ENCODE data around the gene PPP1CC. TPM values are rescaled to one million over a fixed set of nuclear protein-coding genes. Genes with fewer than 3 reads are reported as not detected.

Gene PPP1CC
- total RNA-seq (2022) (199 and 213 TPM in 2 replicates), Bru-seq, nascent RNA (percentile 97 among the genes with signal in this experiment), BruChase-seq, experiment 1, labeled RNA remaining after a 6-hour chase (percentile 99 among the genes with signal in this experiment), BruChase-seq, experiment 2, labeled RNA remaining after a 2-hour chase (percentile 97 among the genes with signal in this experiment)
- long read RNA-seq, transcript PPP1CC-201 (7 exons, 2,559 nt): major isoform, 64 of 86 reads
- long read RNA-seq, partial matches to known transcripts: 1 of 86 reads
- long read RNA-seq, other reads (novel, unspliced or antisense): 12 of 86 reads

- peak within 1 kb of the TSS; percentile 96 for H3K4me3 Mint-ChIP-seq (ENCODE audit: low read depth, unreplicated experiment)
- H3K9me3 Mint-ChIP-seq (ENCODE audit: low read depth, unreplicated experiment): no peaks in the 10 kb centered on the region
- peak; percentile 96 for DNase-seq
- intact Hi-C loops (cut with micrococcal nuclease; ENCODE audit: unreplicated experiment): no loop called here
- BruUV-seq (replicated peaks): TSS peak; percentile 85
- TF ChIP-seq, protein P1, sequence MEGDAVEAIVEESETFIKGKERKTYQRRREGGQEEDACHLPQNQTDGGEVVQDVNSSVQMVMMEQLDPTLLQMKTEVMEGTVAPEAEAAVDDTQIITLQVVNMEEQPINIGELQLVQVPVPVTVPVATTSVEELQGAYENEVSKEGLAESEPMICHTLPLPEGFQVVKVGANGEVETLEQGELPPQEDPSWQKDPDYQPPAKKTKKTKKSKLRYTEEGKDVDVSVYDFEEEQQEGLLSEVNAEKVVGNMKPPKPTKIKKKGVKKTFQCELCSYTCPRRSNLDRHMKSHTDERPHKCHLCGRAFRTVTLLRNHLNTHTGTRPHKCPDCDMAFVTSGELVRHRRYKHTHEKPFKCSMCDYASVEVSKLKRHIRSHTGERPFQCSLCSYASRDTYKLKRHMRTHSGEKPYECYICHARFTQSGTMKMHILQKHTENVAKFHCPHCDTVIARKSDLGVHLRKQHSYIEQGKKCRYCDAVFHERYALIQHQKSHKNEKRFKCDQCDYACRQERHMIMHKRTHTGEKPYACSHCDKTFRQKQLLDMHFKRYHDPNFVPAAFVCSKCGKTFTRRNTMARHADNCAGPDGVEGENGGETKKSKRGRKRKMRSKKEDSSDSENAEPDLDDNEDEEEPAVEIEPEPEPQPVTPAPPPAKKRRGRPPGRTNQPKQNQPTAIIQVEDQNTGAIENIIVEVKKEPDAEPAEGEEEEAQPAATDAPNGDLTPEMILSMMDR (IDR thresholded peaks at IDR 0.05; ENCODE audit: unreplicated experiment): no peak
- peaks cover 51% of the 10 kb centered on the region for H3K36me3 Mint-ChIP-seq (ENCODE audit: insufficient read depth, unreplicated experiment)
- peak within 1 kb of the TSS; percentile 89 for H3K27ac Mint-ChIP-seq (ENCODE audit: unreplicated experiment)
- CTCF ChIA-PET: interaction anchor here (1.0 to 1.4 kb wide), 2 partner anchors 83 to 84 kb away, joined by 3 to 4 read pairs; no protein-coding TSS in a partner anchor
- H3K27me3 Mint-ChIP-seq (ENCODE audit: unreplicated experiment): no peaks in the 10 kb centered on the region
- H3K4me1 Mint-ChIP-seq (ENCODE audit: low read depth, unreplicated experiment): peaks cover 50% of the 10 kb centered on the region
Observed at GRCh38 chr12:110742718-110743570, at the start of gene PPP1CC. Gene PPP1CC (minus strand): TSS chr12:110742891. CDS start chr12:110742707, 184 bp downstream.

DNA sequence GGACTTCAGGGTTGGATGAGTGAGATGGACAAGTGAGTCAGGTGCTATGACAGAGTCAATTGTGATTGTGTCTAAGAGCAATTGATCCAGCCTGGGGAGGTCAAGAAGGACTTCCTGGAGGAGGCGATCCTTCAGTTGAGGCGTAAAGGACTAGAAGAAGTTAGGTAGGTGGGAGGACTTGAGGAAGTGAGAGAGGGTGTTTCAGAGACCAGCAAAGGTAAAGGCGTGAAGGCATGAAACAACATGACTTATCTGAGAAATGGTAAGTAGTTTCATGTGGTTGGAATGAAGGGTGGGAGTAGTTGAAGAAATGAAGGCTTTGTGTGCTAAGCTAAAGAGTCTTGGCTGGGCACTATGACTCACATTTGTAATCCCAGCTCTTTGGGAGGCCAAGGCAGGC is 48.9 kb upstream of the PPP1CC start:
- no peaks in the 10 kb centered on the region for H3K9me3 Mint-ChIP-seq (ENCODE audit: low read depth, unreplicated experiment)
- DNase-seq: peak; percentile 48
- TF ChIP-seq, protein P1 (IDR thresholded peaks at IDR 0.05; ENCODE audit: unreplicated experiment): no peak
- intact Hi-C loops (cut with micrococcal nuclease; ENCODE audit: unreplicated experiment): no loop called here
- CTCF ChIA-PET: interaction anchor here (0.8 to 1.1 kb wide), 4 partner anchors 11 to 47 kb away, joined by 3 to 11 read pairs (median 4); no protein-coding TSS in a partner anchor
- H3K36me3 Mint-ChIP-seq (ENCODE audit: insufficient read depth, unreplicated experiment): no peaks in the 10 kb centered on the region
- no TSS peak for BruUV-seq (replicated peaks)
- H3K27me3 Mint-ChIP-seq (ENCODE audit: unreplicated experiment): no peaks in the 10 kb centered on the region
- no peak overlapping the region for H3K4me3 Mint-ChIP-seq (ENCODE audit: low read depth, unreplicated experiment)
- H3K27ac Mint-ChIP-seq (ENCODE audit: unreplicated experiment): peak overlapping the region; percentile 9
- H3K4me1 Mint-ChIP-seq (ENCODE audit: low read depth, unreplicated experiment): peaks cover 13% of the 10 kb centered on the region

DNA sequence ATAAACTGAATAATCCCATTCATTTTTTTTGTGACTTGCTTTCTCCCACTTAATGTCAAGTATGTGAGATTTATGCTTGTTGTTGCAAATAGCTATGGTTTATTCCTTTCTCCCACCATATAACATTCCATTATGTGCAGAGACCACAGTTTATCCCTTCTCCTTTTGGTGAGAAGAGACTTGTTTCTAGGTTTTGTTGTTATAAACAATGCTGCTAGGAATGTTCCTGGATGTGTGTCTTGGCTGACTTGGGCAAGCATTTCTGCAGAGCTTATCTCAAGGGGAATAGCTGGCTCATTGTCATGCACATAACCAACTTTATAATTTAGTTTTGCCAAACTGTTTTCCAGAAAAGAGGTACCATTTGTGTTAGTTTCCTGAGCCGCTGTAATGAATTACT is 47.6 kb upstream of the PPP1CC start:
- Mint-ChIP-seq H3K4me1 (ENCODE audit: low read depth, unreplicated experiment) (peaks cover 11% of the 10 kb centered on the region), H3K36me3 (ENCODE audit: insufficient read depth, unreplicated experiment) (no peaks in the 10 kb centered on the region), H3K9me3 (ENCODE audit: low read depth, unreplicated experiment) (no peaks in the 10 kb centered on the region), H3K27me3 (ENCODE audit: unreplicated experiment) (no peaks in the 10 kb centered on the region), H3K27ac (ENCODE audit: unreplicated experiment) (no peak overlapping the region), H3K4me3 (ENCODE audit: low read depth, unreplicated experiment) (no peak overlapping the region)
- TF ChIP-seq, protein P1 (IDR thresholded peaks at IDR 0.05; ENCODE audit: unreplicated experiment): no peak
- intact Hi-C loops (cut with micrococcal nuclease; ENCODE audit: unreplicated experiment): no loop called here
- no TSS peak for BruUV-seq (replicated peaks)
- CTCF ChIA-PET: no interaction called here
- DNase-seq: no peak

DNA sequence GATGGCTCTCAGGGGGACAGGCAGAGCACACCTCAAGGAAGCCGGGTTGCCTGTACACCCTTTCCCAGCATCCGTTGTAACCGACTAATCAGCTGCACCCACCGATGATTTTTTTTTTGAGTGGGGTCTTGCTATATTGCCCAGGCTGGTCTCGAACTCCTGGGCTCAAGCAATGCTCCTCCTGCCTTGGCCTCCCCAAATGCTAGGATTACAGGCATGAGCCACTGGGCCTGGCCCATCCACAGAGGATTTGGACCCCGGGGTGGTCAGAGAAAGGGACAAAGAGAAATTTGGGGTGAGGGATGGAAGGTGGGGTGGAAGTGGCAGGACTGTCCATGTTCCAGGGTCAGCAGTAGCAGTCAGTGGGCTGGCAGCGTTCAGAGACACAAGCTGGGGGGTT is 43.3 kb upstream of the PPP1CC start:
- H3K27me3 Mint-ChIP-seq (ENCODE audit: unreplicated experiment): peaks cover 8% of the 10 kb centered on the region
- TF ChIP-seq, protein P1 (IDR thresholded peaks at IDR 0.05; ENCODE audit: unreplicated experiment): no peak

More for the DNA sequence above, 43.3 kb upstream of the PPP1CC start:
- no peaks in the 10 kb centered on the region for H3K36me3 Mint-ChIP-seq (ENCODE audit: insufficient read depth, unreplicated experiment)
- no TSS peak for BruUV-seq (replicated peaks)
- no peak for DNase-seq
- no peak overlapping the region for H3K27ac Mint-ChIP-seq (ENCODE audit: unreplicated experiment)
- peaks cover 1% of the 10 kb centered on the region for H3K4me1 Mint-ChIP-seq (ENCODE audit: low read depth, unreplicated experiment)
- no peaks in the 10 kb centered on the region for H3K9me3 Mint-ChIP-seq (ENCODE audit: low read depth, unreplicated experiment)
- H3K4me3 Mint-ChIP-seq (ENCODE audit: low read depth, unreplicated experiment): no peak overlapping the region
- intact Hi-C loops (cut with micrococcal nuclease; ENCODE audit: unreplicated experiment): no loop called here
- CTCF ChIA-PET: interaction anchor here (0.7 kb wide), 1 partner anchor 60 kb away, joined by 3 read pairs; no protein-coding TSS in a partner anchor

Measured in Calu3 (cell line).